CD14-positive monocyte (primary cell): ENCODE results near the gene CLDN19. TPM values are rescaled to one million over a fixed set of nuclear protein-coding genes. Genes with fewer than 3 reads are reported as not detected.

Experiments
- DNase-seq, 3 donors: peaks; one replicate each; pipeline ENCODE4 v3.0.0-alpha.2; 2011 to 2022
- H2AFZ ChIP-seq: 2 replicates; pipeline ENCODE4 v1.6.0; 2012; ENCODE audit warnings: mild to moderate bottlenecking, low read depth, low read length, inconsistent platforms; ENCODE audit not compliant: insufficient read depth, poor library complexity, severe bottlenecking
- H3K27ac ChIP-seq, 2 donors: 1 replicate in 1 of 2; 2 replicates in 1 of 2; pipeline ENCODE4 v1.5.1; 2012 to 2013; ENCODE audit warnings: low read length in 2 of 2, control low read depth in 1 of 2, inconsistent platforms in 1 of 2, low read depth in 1 of 2, mild to moderate bottlenecking in 1 of 2
- H3K27me3 ChIP-seq, 2 donors: one replicate each; pipeline versions ENCODE4 v1.6.0 to v1.6.1; 2011 to 2013; ENCODE audit warnings: low read length in 2 of 2; ENCODE audit not compliant: control insufficient read depth in 2 of 2, insufficient read depth in 2 of 2
- H3K36me3 ChIP-seq, 2 donors: replicated peaks in 1 of 2; 1 replicate in 1 of 2; 2 replicates in 1 of 2; pipeline versions ENCODE4 v1.5.1 to v1.6.1; 2012 to 2013; ENCODE audit warnings: low read length in 2 of 2, control low read depth in 1 of 2, inconsistent platforms in 1 of 2, mild to moderate bottlenecking in 1 of 2; ENCODE audit not compliant: insufficient read depth in 2 of 2, control insufficient read depth in 1 of 2
- H3K4me1 ChIP-seq, 2 donors: 1 replicate in 1 of 2; 2 replicates in 1 of 2; pipeline versions ENCODE4 v1.5.1 to v1.6.1; 2012 to 2013; ENCODE audit warnings: low read length in 2 of 2, control low read depth in 1 of 2, inconsistent platforms in 1 of 2, mild to moderate bottlenecking in 1 of 2, moderate library complexity in 1 of 2; ENCODE audit not compliant: insufficient read depth in 2 of 2, control insufficient read depth in 1 of 2
- H3K4me2 ChIP-seq: replicated peaks from 2 replicates; pipeline ENCODE3; 2012; ENCODE audit warnings: low read length, moderate library complexity, mild to moderate bottlenecking; ENCODE audit not compliant: poor library complexity, severe bottlenecking; ENCODE audit errors: extremely low read depth
- H3K4me3 ChIP-seq, 3 experiments: fragments of 200-600 bp in 1 of 3; sonication (generic) in 1 of 3; replicated peaks in 1 of 3; 1 replicate in 2 of 3; 2 replicates in 1 of 3; pipeline ENCODE4 v1.5.1; 2011 to 2013; ENCODE audit warnings: low read length in 3 of 3, mild to moderate bottlenecking in 3 of 3, control low read depth in 2 of 3, low read depth in 2 of 3, inconsistent platforms in 1 of 3, moderate library complexity in 1 of 3
- H3K79me2 ChIP-seq: 2 replicates; pipeline ENCODE4 v1.6.0; 2012; ENCODE audit warnings: mild to moderate bottlenecking, control low read depth, inconsistent platforms, low read length, moderate library complexity; ENCODE audit not compliant: insufficient read depth
- H3K9ac ChIP-seq: 2 replicates; pipeline ENCODE4 v1.6.0; 2017; ENCODE audit warnings: low read length, mild to moderate bottlenecking; ENCODE audit not compliant: insufficient read depth, poor library complexity, severe bottlenecking
- H3K9me3 ChIP-seq, 2 donors: replicated peaks in 1 of 2; 1 replicate in 1 of 2; 2 replicates in 1 of 2; pipeline versions ENCODE4 v1.5.1 to v1.6.1; 2012 to 2013; ENCODE audit warnings: low read length in 2 of 2, control low read depth in 1 of 2; ENCODE audit not compliant: control insufficient read depth in 1 of 2, insufficient read depth in 1 of 2
- H4K20me1 ChIP-seq: 2 replicates; pipeline ENCODE4 v1.6.0; 2012; ENCODE audit warnings: mild to moderate bottlenecking, low read length, control low read depth, moderate library complexity; ENCODE audit not compliant: insufficient read depth
- H3K27ac Mint-ChIP-seq, 7 donors: one replicate each; pipeline ENCODE4 v1.8.0; 2020; ENCODE audit warnings: mild to moderate bottlenecking in 7 of 7, mixed read lengths in 7 of 7, moderate library complexity in 6 of 7, inconsistent platforms in 2 of 7
- H3K27me3 Mint-ChIP-seq, 3 donors: one replicate each; pipeline ENCODE4 v1.8.0; 2021 to 2022; ENCODE audit warnings: low read depth in 3 of 3, mild to moderate bottlenecking in 3 of 3, mixed read lengths in 3 of 3, moderate library complexity in 3 of 3, inconsistent platforms in 1 of 3
- H3K36me3 Mint-ChIP-seq, 2 donors: one replicate each; pipeline ENCODE4 v1.8.0; 2020; ENCODE audit warnings: mixed read lengths in 2 of 2, inconsistent platforms in 1 of 2, mild to moderate bottlenecking in 1 of 2
- H3K4me1 Mint-ChIP-seq: one replicate; pipeline ENCODE4 v1.8.0; 2020; ENCODE audit warnings: mild to moderate bottlenecking, mixed read lengths
- H3K4me3 Mint-ChIP-seq, 2 donors: one replicate each; pipeline ENCODE4 v1.8.0; 2020; ENCODE audit warnings: mild to moderate bottlenecking in 2 of 2, mixed read lengths in 2 of 2, moderate library complexity in 1 of 2
- H3K9me3 Mint-ChIP-seq, 7 donors: one replicate each; pipeline ENCODE4 v1.8.0; 2020 to 2022; ENCODE audit warnings: mixed read lengths in 7 of 7, mild to moderate bottlenecking in 6 of 7, moderate library complexity in 6 of 7, inconsistent platforms in 2 of 7
- WGBS: methylation state at CpG from one replicate; pipeline ENCODE4 v1.1.5; 2013; ENCODE audit warnings: missing lambda C conversion rate; ENCODE audit not compliant: insufficient coverage; 5-methylcytosine and 5-hydroxymethylcytosine counted together
- intact Hi-C, 2 donors: fragments of 100-400 bp; cut with micrococcal nuclease; formaldehyde crosslinking; loops; one replicate each; pipeline versions ENCODE4 v1.15.0 to v1.15.1; 2023
- polyA plus RNA-seq, 3 donors: library from polyadenylated mRNA; depleted of rRNA in 1 of 3; unstranded in 2 of 3; stranded (reverse) in 1 of 3; fragments of 300-500 nt in 2 of 3; fragments of >200 nt in 1 of 3; fragmentation: Illumina TruSeq in 2 of 3; gene quantifications; 1 replicate in 2 of 3; 2 replicates in 1 of 3; pipeline ENCODE4 v1.2.3, GENCODE V29; 2012 to 2021
- TF ChIP-seq, protein P1 (sequence below): fragments of 200-600 bp; IDR thresholded peaks from one replicate; pipeline ENCODE4 v1.8.0; 2022; ENCODE audit warnings: antibody characterized with exemption, mild to moderate bottlenecking

The CLDN19 gene
- polyA plus RNA-seq, 3 donors, result not detected

- Histone ChIP-seq H3K4me2 (no peak overlapping the region), H3K9ac (no peak overlapping the region), H3K36me3 (peaks cover 40 to 63% of the 10 kb centered on the region in 2 donors), H3K4me1 (peaks cover 18% of the 10 kb centered on the region in 2 donors), H3K27me3 (no peaks in the 10 kb centered on the region), H3K9me3 (no peaks in the 10 kb centered on the region), H3K4me3 (peak overlapping the region in 1 of 3 experiments; percentile 28), H4K20me1 (no peaks in the 10 kb centered on the region), H3K27ac (peak overlapping the region; percentile 54 to 72), H3K79me2 (no peaks in the 10 kb centered on the region), H2AFZ (no peak overlapping the region)
- Mint-ChIP-seq H3K4me1 (peaks cover 28% of the 10 kb centered on the region), H3K27me3 (peaks cover 0 to 4% (median 2%) of the 10 kb centered on the region in 3 donors), H3K9me3 (peaks cover 0 to 6% (median 2%) of the 10 kb centered on the region in 7 donors), H3K36me3 (peaks cover 46 to 68% of the 10 kb centered on the region in 2 donors), H3K4me3 (peak overlapping the region in 1 of 2 donors; percentile 70), H3K27ac (peak overlapping the region in 6 of 7 donors; percentile 3 to 89 (median 61))
- DNase-seq, result no peak
- WGBS, result 96% methylated on average over 8 of the region's 10 CpGs
- intact Hi-C loops, result loop anchor here in 1 of 2 donors (10.0 kb wide), 1 partner anchor 403 kb away; no protein-coding TSS in a partner anchor
- TF ChIP-seq, protein P1, sequence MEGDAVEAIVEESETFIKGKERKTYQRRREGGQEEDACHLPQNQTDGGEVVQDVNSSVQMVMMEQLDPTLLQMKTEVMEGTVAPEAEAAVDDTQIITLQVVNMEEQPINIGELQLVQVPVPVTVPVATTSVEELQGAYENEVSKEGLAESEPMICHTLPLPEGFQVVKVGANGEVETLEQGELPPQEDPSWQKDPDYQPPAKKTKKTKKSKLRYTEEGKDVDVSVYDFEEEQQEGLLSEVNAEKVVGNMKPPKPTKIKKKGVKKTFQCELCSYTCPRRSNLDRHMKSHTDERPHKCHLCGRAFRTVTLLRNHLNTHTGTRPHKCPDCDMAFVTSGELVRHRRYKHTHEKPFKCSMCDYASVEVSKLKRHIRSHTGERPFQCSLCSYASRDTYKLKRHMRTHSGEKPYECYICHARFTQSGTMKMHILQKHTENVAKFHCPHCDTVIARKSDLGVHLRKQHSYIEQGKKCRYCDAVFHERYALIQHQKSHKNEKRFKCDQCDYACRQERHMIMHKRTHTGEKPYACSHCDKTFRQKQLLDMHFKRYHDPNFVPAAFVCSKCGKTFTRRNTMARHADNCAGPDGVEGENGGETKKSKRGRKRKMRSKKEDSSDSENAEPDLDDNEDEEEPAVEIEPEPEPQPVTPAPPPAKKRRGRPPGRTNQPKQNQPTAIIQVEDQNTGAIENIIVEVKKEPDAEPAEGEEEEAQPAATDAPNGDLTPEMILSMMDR, result no peak
These were observed 8.0 kb upstream of the CLDN19 start for GRCh38 chr1:42748021-42748420.

- Histone ChIP-seq H4K20me1 (no peaks in the 10 kb centered on the region), H3K27me3 (no peaks in the 10 kb centered on the region), H3K36me3 (peaks cover 32 to 54% of the 10 kb centered on the region in 2 donors), H3K27ac (peak overlapping the region in 1 of 2 donors; percentile 72), H3K4me2 (no peak overlapping the region), H3K4me3 (no peak overlapping the region), H3K9me3 (no peaks in the 10 kb centered on the region), H2AFZ (no peak overlapping the region), H3K9ac (no peak overlapping the region), H3K4me1 (peaks cover 18% of the 10 kb centered on the region in 2 donors), H3K79me2 (no peaks in the 10 kb centered on the region)
- intact Hi-C loops, result loop anchor here in 1 of 2 donors (10.0 kb wide), 1 partner anchor 402 kb away; no protein-coding TSS in a partner anchor
- TF ChIP-seq, protein P1, result peak; percentile 61
- Mint-ChIP-seq H3K4me3 (no peak overlapping the region), H3K27ac (peak overlapping the region in 2 of 7 donors; percentile 19 to 41), H3K9me3 (peaks cover 0 to 6% (median 2%) of the 10 kb centered on the region in 7 donors), H3K36me3 (peaks cover 39 to 59% of the 10 kb centered on the region in 2 donors), H3K27me3 (peaks cover 0 to 6% (median 2%) of the 10 kb centered on the region in 3 donors), H3K4me1 (peaks cover 28% of the 10 kb centered on the region)
- DNase-seq, result peak in 2 of 3 donors; percentile 7 to 9
- WGBS, result 48% methylated on average over 12 of the region's 14 CpGs
These were observed 7.1 kb upstream of the CLDN19 start for GRCh38 chr1:42747125-42747524.
